H9 (cell line): Measurements from ENCODE around the gene RNF215. TPM values are rescaled to one million over a fixed set of nuclear protein-coding genes. Genes with fewer than 3 reads are reported as not detected.

Experiments used
- DNase-seq: peaks from one replicate; pipeline ENCODE4 v3.0.0-alpha.2; 2017
- H2AFZ ChIP-seq: one replicate; pipeline ENCODE4 v1.6.1; 2013; ENCODE audit warnings: mild to moderate bottlenecking, low read length, control low read depth, moderate library complexity
- H2AK5ac ChIP-seq: 2 replicates; pipeline ENCODE4 v1.6.1; 2013; ENCODE audit warnings: low read length, control low read depth, mixed read lengths; ENCODE audit not compliant: insufficient read length
- H2BK120ac ChIP-seq: one replicate; pipeline ENCODE4 v1.6.1; 2013; ENCODE audit warnings: low read depth, mild to moderate bottlenecking, low read length, control low read depth, inconsistent platforms; ENCODE audit not compliant: poor library complexity, severe bottlenecking
- H2BK12ac ChIP-seq: 2 replicates; pipeline ENCODE4 v1.6.1; 2013; ENCODE audit warnings: low read length, control low read depth, mixed read lengths, low read depth; ENCODE audit not compliant: insufficient read length
- H2BK15ac ChIP-seq: 2 replicates; pipeline ENCODE4 v1.6.1; 2013; ENCODE audit warnings: low read depth, low read length, control low read depth
- H2BK20ac ChIP-seq: one replicate; pipeline ENCODE4 v1.6.1; 2013; ENCODE audit warnings: low read depth, mild to moderate bottlenecking, low read length, control low read depth, inconsistent platforms; ENCODE audit not compliant: poor library complexity, severe bottlenecking
- H2BK5ac ChIP-seq: 2 replicates; pipeline ENCODE4 v1.6.1; 2013; ENCODE audit warnings: low read length, control low read depth, mixed read lengths; ENCODE audit not compliant: insufficient read length
- H3K14ac ChIP-seq: 2 replicates; pipeline ENCODE4 v1.6.1; 2013; ENCODE audit warnings: low read length, control low read depth; ENCODE audit not compliant: insufficient read depth
- H3K18ac ChIP-seq: 2 replicates; pipeline ENCODE4 v1.6.1; 2013; ENCODE audit warnings: low read depth, mild to moderate bottlenecking, mixed read lengths, low read length, control low read depth; ENCODE audit not compliant: insufficient read length
- H3K23ac ChIP-seq: 2 replicates; pipeline ENCODE4 v1.6.1; 2013; ENCODE audit warnings: low read length, control low read depth, mixed read lengths, low read depth; ENCODE audit not compliant: insufficient read length
- H3K23me2 ChIP-seq: 2 replicates; pipeline ENCODE4 v1.6.1; 2013; ENCODE audit warnings: low read depth, mild to moderate bottlenecking, mixed read lengths, low read length, control low read depth; ENCODE audit not compliant: insufficient read length, poor library complexity, severe bottlenecking
- H3K27ac ChIP-seq: 2 replicates; pipeline ENCODE4 v1.5.1; 2013; ENCODE audit warnings: low read length, control low read depth, mixed read lengths, low read depth; ENCODE audit not compliant: insufficient read length
- H3K27me3 ChIP-seq: 2 replicates; pipeline ENCODE4 v1.6.1; 2013; ENCODE audit warnings: low read length, control low read depth, inconsistent platforms; ENCODE audit not compliant: insufficient read depth
- H3K4ac ChIP-seq: 2 replicates; pipeline ENCODE4 v1.6.1; 2013; ENCODE audit warnings: low read depth, mild to moderate bottlenecking, control low read depth, inconsistent platforms, low read length, moderate library complexity
- H3K4me1 ChIP-seq: 2 replicates; pipeline ENCODE4 v1.6.1; 2013; ENCODE audit warnings: low read length, control low read depth, inconsistent platforms; ENCODE audit not compliant: insufficient read depth
- H3K4me2 ChIP-seq: 2 replicates; pipeline ENCODE4 v1.6.1; 2013; ENCODE audit warnings: low read length, control low read depth, mixed read lengths; ENCODE audit not compliant: insufficient read length, insufficient read depth
- H3K56ac ChIP-seq: 2 replicates; pipeline ENCODE4 v1.6.1; 2013; ENCODE audit warnings: low read depth, mild to moderate bottlenecking, mixed read lengths, low read length, control low read depth; ENCODE audit not compliant: insufficient read length
- H3K79me1 ChIP-seq: 2 replicates; pipeline ENCODE4 v1.6.1; 2013; ENCODE audit warnings: low read depth, mild to moderate bottlenecking, moderate library complexity, low read length, control low read depth, inconsistent platforms; ENCODE audit not compliant: insufficient read depth, poor library complexity, severe bottlenecking
- H3K79me2 ChIP-seq: 2 replicates; pipeline ENCODE4 v1.6.1; 2013; ENCODE audit warnings: low read length, control low read depth, inconsistent platforms; ENCODE audit not compliant: insufficient read depth
- H3K9ac ChIP-seq: 2 replicates; pipeline ENCODE4 v1.6.1; 2013; ENCODE audit warnings: low read length, control low read depth, mixed read lengths; ENCODE audit not compliant: insufficient read length; ENCODE audit errors: extremely low read depth
- H3K9me3 ChIP-seq: one replicate; pipeline ENCODE4 v1.6.1; 2013; ENCODE audit warnings: low read depth, low read length, inconsistent platforms; ENCODE audit not compliant: control insufficient read depth
- H3T11ph ChIP-seq: one replicate; pipeline ENCODE4 v1.6.1; 2013; ENCODE audit warnings: mild to moderate bottlenecking, low read length, control low read depth, inconsistent platforms
- H4K20me1 ChIP-seq: one replicate; pipeline ENCODE4 v1.6.1; 2013; ENCODE audit not compliant: control insufficient read depth, insufficient read length, insufficient read depth
- H4K5ac ChIP-seq: 2 replicates; pipeline ENCODE4 v1.6.1; 2013; ENCODE audit warnings: low read depth, mild to moderate bottlenecking, mixed read lengths, low read length, control low read depth; ENCODE audit not compliant: insufficient read length
- H4K8ac ChIP-seq: replicated peaks from 2 replicates; pipeline ENCODE4 v1.6.1; 2013; ENCODE audit warnings: low read length, control low read depth, mixed read lengths, low read depth; ENCODE audit not compliant: insufficient read length
- H4K91ac ChIP-seq: 2 replicates; pipeline ENCODE4 v1.6.1; 2013; ENCODE audit warnings: low read depth, mild to moderate bottlenecking, moderate library complexity, mixed read lengths, low read length, control low read depth; ENCODE audit not compliant: insufficient read length
- H3K27ac Mint-ChIP-seq, 3 experiments: 2 replicates in 2 of 3; 3 replicates in 1 of 3; pipeline ENCODE4 v1.8.0; 2020 to 2021; ENCODE audit warnings: mixed read lengths in 3 of 3, mild to moderate bottlenecking in 1 of 3, moderate library complexity in 1 of 3
- H3K27me3 Mint-ChIP-seq: 2 replicates; pipeline ENCODE4 v1.8.0; 2021; ENCODE audit warnings: low read depth, mild to moderate bottlenecking, moderate library complexity, mixed read lengths
- H3K36me3 Mint-ChIP-seq, 3 experiments: 2 replicates in 2 of 3; 3 replicates in 1 of 3; pipeline ENCODE4 v1.8.0; 2020 to 2021; ENCODE audit warnings: low read depth in 3 of 3, mixed read lengths in 3 of 3; ENCODE audit not compliant: insufficient read depth in 1 of 3
- H3K4me1 Mint-ChIP-seq, 2 experiments: 2 replicates each; pipeline ENCODE4 v1.8.0; 2020; ENCODE audit warnings: mixed read lengths in 2 of 2
- H3K4me3 Mint-ChIP-seq, 2 experiments: 2 replicates in 1 of 2; 3 replicates in 1 of 2; pipeline ENCODE4 v1.8.0; 2020 to 2021; ENCODE audit warnings: mild to moderate bottlenecking in 2 of 2, mixed read lengths in 2 of 2, moderate library complexity in 1 of 2
- H3K9me3 Mint-ChIP-seq, 2 experiments: 2 replicates in 1 of 2; 3 replicates in 1 of 2; pipeline ENCODE4 v1.8.0; 2020; ENCODE audit warnings: mild to moderate bottlenecking in 2 of 2, mixed read lengths in 2 of 2, moderate library complexity in 1 of 2
- WGBS: extraction: QIAGEN DNeasy Blood & Tissue Kit; methylation state at CpG from one replicate; pipeline ENCODE4 v1.1.7; 2013; ENCODE audit warnings: missing lambda C conversion rate, low lambda C conversion rate, mixed read lengths; ENCODE audit not compliant: insufficient read length; ENCODE audit errors: extremely low coverage; 5-methylcytosine and 5-hydroxymethylcytosine counted together
- total RNA-seq: library from RNA; stranded (reverse); gene quantifications from 2 replicates; pipeline ENCODE4 v1.2.1, GENCODE V29; 2021
- TF ChIP-seq, protein P1 (sequence below): fragments of 200-600 bp; sonication (generic); conservative IDR thresholded peaks from 3 replicates; pipeline ENCODE4 v1.8.0; 2021; ENCODE audit warnings: antibody characterized with exemption, mild to moderate bottlenecking

RNF215 gene
- total RNA-seq, 1 experiment from 2014 or later = 24.5 TPM

DNA sequence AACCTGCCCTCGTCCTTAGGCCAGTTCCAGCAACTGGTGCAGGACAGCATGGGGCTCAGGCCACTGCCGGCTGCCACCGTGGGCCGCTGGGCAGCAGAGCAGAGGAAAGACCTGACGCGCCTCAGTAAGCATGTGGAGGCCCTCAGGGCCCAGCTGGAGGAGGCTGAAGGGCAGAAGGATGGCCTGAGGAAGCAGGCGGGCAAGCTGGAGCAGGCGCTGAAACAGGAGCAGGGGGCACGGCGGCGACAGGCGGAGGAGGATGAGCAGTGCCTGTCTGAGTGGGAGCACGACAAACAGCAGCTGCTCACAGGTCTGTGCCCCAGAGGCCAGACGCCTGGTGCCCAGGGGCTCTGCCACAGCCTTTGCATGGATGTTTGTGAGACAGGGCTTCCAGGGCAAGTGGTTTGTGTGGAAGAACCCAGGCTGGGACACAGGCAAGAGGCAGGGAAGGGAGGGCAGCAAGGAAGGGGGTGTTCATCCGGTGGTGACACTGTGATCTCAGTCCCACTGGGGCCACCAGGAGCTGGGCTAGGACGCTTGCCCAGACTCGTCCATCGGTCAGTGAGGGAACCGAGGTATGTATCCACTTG lies 16.5 kb downstream of the RNF215 start:
- H3K9ac ChIP-seq = no peak overlapping the region
- H2BK12ac ChIP-seq = no peak overlapping the region
- no peaks in the 10 kb centered on the region for H3K79me2 ChIP-seq
- H3K9me3 ChIP-seq = no peaks in the 10 kb centered on the region
- Mint-ChIP-seq H3K36me3 (peaks cover 3 to 11% (median 11%) of the 10 kb centered on the region in 3 experiments; a peak in 5 of 7 replicates), H3K9me3 (no peaks in the 10 kb centered on the region), H3K4me3 (no peak overlapping the region), H3K4me1 (peaks cover 6% of the 10 kb centered on the region in 2 experiments; a peak in 1 of 4 replicates), H3K27ac (peak overlapping the region; percentile 58 to 83 (median 68); a peak in 4 of 7 replicates), H3K27me3 (no peaks in the 10 kb centered on the region; the same call in none of the 2 replicates)
- WGBS = no CpG with 5 or more reads among the region's 19 CpGs
- no peak overlapping the region for H3K23ac ChIP-seq
- H3K4ac ChIP-seq = no peak overlapping the region
- H2BK5ac ChIP-seq = no peak overlapping the region
- TF ChIP-seq, protein P1, sequence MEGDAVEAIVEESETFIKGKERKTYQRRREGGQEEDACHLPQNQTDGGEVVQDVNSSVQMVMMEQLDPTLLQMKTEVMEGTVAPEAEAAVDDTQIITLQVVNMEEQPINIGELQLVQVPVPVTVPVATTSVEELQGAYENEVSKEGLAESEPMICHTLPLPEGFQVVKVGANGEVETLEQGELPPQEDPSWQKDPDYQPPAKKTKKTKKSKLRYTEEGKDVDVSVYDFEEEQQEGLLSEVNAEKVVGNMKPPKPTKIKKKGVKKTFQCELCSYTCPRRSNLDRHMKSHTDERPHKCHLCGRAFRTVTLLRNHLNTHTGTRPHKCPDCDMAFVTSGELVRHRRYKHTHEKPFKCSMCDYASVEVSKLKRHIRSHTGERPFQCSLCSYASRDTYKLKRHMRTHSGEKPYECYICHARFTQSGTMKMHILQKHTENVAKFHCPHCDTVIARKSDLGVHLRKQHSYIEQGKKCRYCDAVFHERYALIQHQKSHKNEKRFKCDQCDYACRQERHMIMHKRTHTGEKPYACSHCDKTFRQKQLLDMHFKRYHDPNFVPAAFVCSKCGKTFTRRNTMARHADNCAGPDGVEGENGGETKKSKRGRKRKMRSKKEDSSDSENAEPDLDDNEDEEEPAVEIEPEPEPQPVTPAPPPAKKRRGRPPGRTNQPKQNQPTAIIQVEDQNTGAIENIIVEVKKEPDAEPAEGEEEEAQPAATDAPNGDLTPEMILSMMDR = no peak
- H4K20me1 ChIP-seq = no peaks in the 10 kb centered on the region
- no peaks in the 10 kb centered on the region for H3K4me1 ChIP-seq
- no peak overlapping the region for H3K18ac ChIP-seq
- no peak overlapping the region for H2AK5ac ChIP-seq
- no peak overlapping the region for H3K56ac ChIP-seq
- no peak overlapping the region for H4K91ac ChIP-seq
- no peak overlapping the region for H2BK120ac ChIP-seq
- H2AFZ ChIP-seq = no peak overlapping the region
- no peak overlapping the region for H3K27ac ChIP-seq
- H3K23me2 ChIP-seq = no peaks in the 10 kb centered on the region
- H3K14ac ChIP-seq = no peak overlapping the region; the same call in 1 of the 2 replicates
- no peak overlapping the region for H2BK15ac ChIP-seq
- no peak overlapping the region for H4K5ac ChIP-seq
- no peak for DNase-seq
- no peaks in the 10 kb centered on the region for H3K79me1 ChIP-seq
- no peak overlapping the region for H2BK20ac ChIP-seq
- no peaks in the 10 kb centered on the region for H3K27me3 ChIP-seq
- no peak overlapping the region for H3K4me2 ChIP-seq
- no peak overlapping the region for H3T11ph ChIP-seq
- no peak overlapping the region for H4K8ac ChIP-seq
